ENCODE measurements around the gene RAI1.

Gene RAI1

DNA sequence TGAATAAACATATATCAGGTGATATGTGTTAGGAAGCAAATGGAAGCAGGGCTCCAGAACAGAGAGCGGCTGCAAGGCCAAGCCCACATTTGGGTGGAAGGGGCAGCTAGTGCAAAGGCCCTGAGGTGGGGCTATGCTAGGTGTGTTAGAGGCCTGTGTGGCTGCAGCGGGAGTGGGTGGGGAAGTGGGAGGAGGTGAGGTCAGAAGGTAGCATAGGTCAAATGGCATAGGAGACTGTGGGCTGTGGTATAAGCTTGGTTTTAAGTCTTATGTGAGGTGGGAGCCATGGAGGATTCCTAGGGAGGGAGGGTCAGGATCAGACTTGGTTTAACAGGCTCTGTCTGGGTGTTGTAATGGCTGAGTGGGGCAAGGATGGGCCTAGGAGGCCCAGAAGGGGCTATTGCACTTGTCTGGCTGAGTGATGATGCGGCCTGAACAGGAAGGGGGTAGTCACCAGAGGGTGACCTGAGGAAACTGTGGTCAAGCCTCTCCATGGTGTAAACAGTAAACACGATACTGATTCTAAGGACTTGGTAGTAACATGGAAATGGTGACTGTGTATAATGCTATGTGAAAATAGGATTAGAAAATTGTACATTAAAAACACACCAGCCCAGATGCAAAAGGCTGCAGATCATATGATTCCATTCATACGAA lies 31.1 kb downstream of the RAI1 start:
- Histone ChIP-seq H3K4me3 (ENCODE audit: low read depth, low read length) (no peak overlapping the region), H3K27ac (peak overlapping the region; percentile 94), H3K27me3 (replicated peaks) (no peaks in the 10 kb centered on the region), H3K36me3 (replicated peaks) (no peaks in the 10 kb centered on the region)
- no peak for TF ChIP-seq CTCF (IDR thresholded peaks at IDR 0.05; ENCODE audit: low read depth, low read length, missing control alignments)
- DNase-seq: peak; percentile 87
- in situ Hi-C loops (cut with HindIII; ENCODE audit: low pct_ligation_motif_present, low sequenced_read_pairs): no loop called here

DNA sequence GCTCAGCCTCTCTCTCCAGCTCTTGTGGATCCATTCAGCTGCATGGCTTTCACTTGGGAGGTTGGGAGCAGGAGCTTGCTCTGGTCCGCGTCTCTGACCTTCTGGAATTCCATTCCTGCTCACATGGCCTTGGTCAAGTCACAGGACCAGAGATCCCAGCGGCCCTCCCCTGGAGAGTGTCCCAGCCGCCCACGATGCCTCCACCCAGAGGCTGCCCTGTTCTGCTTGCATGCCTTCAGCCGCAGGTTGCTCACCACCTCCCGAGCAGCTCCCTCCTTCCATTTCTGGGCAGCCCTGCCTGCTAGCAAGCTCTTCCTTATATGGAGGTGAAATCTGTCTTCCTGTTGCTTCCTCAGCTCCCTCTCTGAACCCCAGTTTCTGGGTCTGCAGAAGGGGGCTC lies 32.6 kb downstream of the RAI1 start:
- no peak for TF ChIP-seq CTCF (IDR thresholded peaks at IDR 0.05; ENCODE audit: low read depth, low read length, missing control alignments)
- in situ Hi-C loops (cut with HindIII; ENCODE audit: low pct_ligation_motif_present, low sequenced_read_pairs): no loop called here
- no peak overlapping the region for H3K4me3 ChIP-seq (ENCODE audit: low read depth, low read length)
- DNase-seq: peak; percentile 55
- no peaks in the 10 kb centered on the region for H3K36me3 ChIP-seq (replicated peaks)
- H3K27ac ChIP-seq: peak overlapping the region; percentile 94
- no peaks in the 10 kb centered on the region for H3K27me3 ChIP-seq (replicated peaks)

DNA sequence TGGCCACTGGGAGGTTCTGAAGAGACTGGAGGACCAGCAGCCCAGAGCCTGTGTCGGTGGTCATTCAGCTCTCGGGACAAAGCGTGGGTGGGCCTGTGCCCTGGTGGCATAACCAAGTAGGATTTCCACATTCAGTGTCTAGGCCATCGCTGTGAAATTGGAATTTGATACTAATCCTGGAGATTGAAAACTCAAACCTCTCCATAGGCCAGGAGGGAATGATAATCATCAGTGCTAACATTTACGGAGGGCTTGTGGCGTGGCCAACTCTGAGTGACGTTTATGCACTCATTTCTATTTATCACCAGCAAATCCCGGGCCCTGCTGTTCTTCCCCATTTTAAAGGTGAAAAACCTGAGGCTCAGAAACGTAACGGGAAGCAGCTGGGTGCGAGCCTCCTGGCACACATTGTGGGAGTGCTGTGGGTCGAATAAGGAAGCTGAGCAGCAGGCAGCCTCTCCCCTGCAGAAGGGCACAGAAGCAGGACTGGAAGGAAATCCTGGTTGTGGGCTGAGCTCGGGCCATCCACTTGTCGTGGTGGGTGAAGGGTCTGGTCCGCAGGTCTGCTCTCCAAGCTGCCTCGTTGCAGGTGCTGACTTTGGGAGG lies 33.1 kb downstream of the RAI1 start:
- TF ChIP-seq CTCF (IDR thresholded peaks at IDR 0.05; ENCODE audit: low read depth, low read length, missing control alignments): no peak
- H3K27ac ChIP-seq: peak overlapping the region; percentile 94
- H3K4me3 ChIP-seq (ENCODE audit: low read depth, low read length): no peak overlapping the region
- H3K36me3 ChIP-seq (replicated peaks): no peaks in the 10 kb centered on the region
- in situ Hi-C loops (cut with HindIII; ENCODE audit: low pct_ligation_motif_present, low sequenced_read_pairs): no loop called here
- no peaks in the 10 kb centered on the region for H3K27me3 ChIP-seq (replicated peaks)
- DNase-seq: no peak

- no peak for DNase-seq
- Histone ChIP-seq H3K36me3 (replicated peaks) (no peaks in the 10 kb centered on the region), H3K4me3 (ENCODE audit: low read depth, low read length) (no peak overlapping the region), H3K27me3 (replicated peaks) (no peaks in the 10 kb centered on the region), H3K27ac (no peak overlapping the region)
- TF ChIP-seq CTCF (IDR thresholded peaks at IDR 0.05; ENCODE audit: low read depth, low read length, missing control alignments): no peak
- in situ Hi-C loops (cut with HindIII; ENCODE audit: low pct_ligation_motif_present, low sequenced_read_pairs): no loop called here
Measured at GRCh38 chr17:17714879-17715278, 33.6 kb downstream of the RAI1 start.

- in situ Hi-C loops (cut with HindIII; ENCODE audit: low pct_ligation_motif_present, low sequenced_read_pairs): no loop called here
- no peak for TF ChIP-seq CTCF (IDR thresholded peaks at IDR 0.05; ENCODE audit: low read depth, low read length, missing control alignments)
- H3K27me3 ChIP-seq (replicated peaks): no peaks in the 10 kb centered on the region
- no peak overlapping the region for H3K27ac ChIP-seq
- H3K36me3 ChIP-seq (replicated peaks): no peaks in the 10 kb centered on the region
- H3K4me3 ChIP-seq (ENCODE audit: low read depth, low read length): no peak overlapping the region
- DNase-seq: no peak
Measured at GRCh38 chr17:17716837-17717523, 35.7 kb downstream of the RAI1 start.
